Esophagus muscularis mucosa (tissue), 4 donors: ENCODE measurements around the gene TLL2. TPM values are rescaled to one million over a fixed set of nuclear protein-coding genes. Genes with fewer than 3 reads are reported as not detected.
A peak's percentile ranks its signal among the peaks of the same experiment; 100 is the strongest.

Experiments
- DNase-seq: peaks from one replicate; pipeline ENCODE4 v3.0.0-alpha.2; 2017; ENCODE audit errors: extremely low spot score
- H3K27ac ChIP-seq, 4 donors: fragments of 200-600 bp; sonication (generic); replicated peaks in 1 of 4; 1 replicate in 3 of 4; 2 replicates in 1 of 4; pipeline ENCODE4 v1.5.1; 2016 to 2019; ENCODE audit warnings: mild to moderate bottlenecking in 1 of 4
- H3K27me3 ChIP-seq, 4 donors: fragments of 200-600 bp; sonication (generic); one replicate each; pipeline versions ENCODE4 v1.5.1 to v1.6.0; 2016 to 2019
- H3K36me3 ChIP-seq, 4 donors: fragments of 200-600 bp; sonication (generic); one replicate each; pipeline ENCODE4 v1.5.1; 2016 to 2019
- H3K4me1 ChIP-seq, 4 donors: fragments of 200-600 bp; sonication (generic); one replicate each; pipeline ENCODE4 v1.5.1; 2016 to 2019
- H3K4me3 ChIP-seq, 4 donors: fragments of 200-600 bp; sonication (generic); 1 replicate in 2 of 4; 2 replicates in 2 of 4; pipeline ENCODE4 v1.5.1; 2016 to 2019; ENCODE audit warnings: mild to moderate bottlenecking in 4 of 4, moderate library complexity in 1 of 4
- H3K9me3 ChIP-seq, 4 donors: fragments of 200-600 bp; sonication (generic); 1 replicate in 3 of 4; 2 replicates in 1 of 4; pipeline ENCODE4 v1.5.1; 2016 to 2019
- EP300 ChIP-seq: sonication (generic); formaldehyde crosslinking; IDR thresholded peaks from one replicate; pipeline ENCODE4 v1.6.1; 2017; ENCODE audit warnings: antibody characterized with exemption
- POLR2A ChIP-seq: fragments of 450-650 bp; IDR thresholded peaks from one replicate; pipeline ENCODE4 v1.6.1; 2017; ENCODE audit warnings: antibody characterized with exemption, moderate library complexity, mild to moderate bottlenecking, low read depth
- POLR2AphosphoS5 ChIP-seq, 2 donors: sonication (generic); formaldehyde crosslinking; IDR thresholded peaks; one replicate each; pipeline ENCODE4 v1.6.1; 2017; ENCODE audit warnings: antibody characterized with exemption in 2 of 2
- WGBS: methylation state at CpG from one replicate; pipeline ENCODE4 v1.1.5; 2018; 5-methylcytosine and 5-hydroxymethylcytosine counted together
- intact Hi-C: fragments of 100-400 bp; cut with DNase I; formaldehyde crosslinking; loops from one replicate; pipeline ENCODE4 v1.15.1; 2023
- total RNA-seq, 4 donors: library from RNA; depleted of rRNA; stranded (reverse); fragments of >200 nt; gene quantifications; one replicate each; pipeline versions ENCODE4 v1.1.0 to v1.2.1, GENCODE V29; 2016
- TF ChIP-seq, protein P1 (sequence below), 3 experiments: fragments of 200-600 bp in 2 of 3; fragments of 450-650 bp in 1 of 3; sonication (generic) in 2 of 3; IDR thresholded peaks; one replicate each; pipeline ENCODE4 v1.5.1; 2017 to 2019; ENCODE audit warnings: antibody characterized with exemption in 3 of 3, mild to moderate bottlenecking in 2 of 3, moderate library complexity in 1 of 3

Gene TLL2
- total RNA-seq, 4 donors from 2014 or later = 0.17 to 2.1 (median 0.27) TPM

DNA sequence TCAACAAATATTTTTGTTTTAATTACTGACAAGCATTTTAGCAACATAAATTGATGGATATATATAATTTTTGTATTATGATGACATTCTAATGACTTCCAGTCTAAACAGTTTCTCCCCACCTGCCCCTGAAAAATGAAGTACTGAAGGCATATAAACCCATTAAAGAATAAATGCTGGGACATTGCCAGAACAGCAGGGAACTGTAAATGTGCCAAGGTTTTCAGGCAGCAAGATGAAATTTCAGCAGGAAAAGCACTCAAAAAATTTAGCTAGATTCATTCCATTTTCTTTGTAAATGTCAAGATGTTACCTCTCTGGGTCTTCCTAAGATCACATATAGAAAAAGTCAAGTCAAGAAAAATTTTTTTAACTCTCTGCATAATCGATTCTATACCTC, 11.0 kb upstream of the TLL2 start:
- Histone ChIP-seq H3K9me3 (no peaks in the 10 kb centered on the region), H3K27ac (no peak overlapping the region), H3K36me3 (peaks cover 17 to 71% (median 46%) of the 10 kb centered on the region in 4 donors), H3K27me3 (no peaks in the 10 kb centered on the region), H3K4me3 (no peak overlapping the region), H3K4me1 (no peaks in the 10 kb centered on the region)
- intact Hi-C loops = no loop called here
- WGBS = 74% methylated on average over 1 of the region's 1 CpG
- DNase-seq = no peak
- TF ChIP-seq POLR2AphosphoS5 (IDR thresholded peaks at IDR 0.05) (no peak), POLR2A (no peak), EP300 (no peak)
- TF ChIP-seq, protein P1, sequence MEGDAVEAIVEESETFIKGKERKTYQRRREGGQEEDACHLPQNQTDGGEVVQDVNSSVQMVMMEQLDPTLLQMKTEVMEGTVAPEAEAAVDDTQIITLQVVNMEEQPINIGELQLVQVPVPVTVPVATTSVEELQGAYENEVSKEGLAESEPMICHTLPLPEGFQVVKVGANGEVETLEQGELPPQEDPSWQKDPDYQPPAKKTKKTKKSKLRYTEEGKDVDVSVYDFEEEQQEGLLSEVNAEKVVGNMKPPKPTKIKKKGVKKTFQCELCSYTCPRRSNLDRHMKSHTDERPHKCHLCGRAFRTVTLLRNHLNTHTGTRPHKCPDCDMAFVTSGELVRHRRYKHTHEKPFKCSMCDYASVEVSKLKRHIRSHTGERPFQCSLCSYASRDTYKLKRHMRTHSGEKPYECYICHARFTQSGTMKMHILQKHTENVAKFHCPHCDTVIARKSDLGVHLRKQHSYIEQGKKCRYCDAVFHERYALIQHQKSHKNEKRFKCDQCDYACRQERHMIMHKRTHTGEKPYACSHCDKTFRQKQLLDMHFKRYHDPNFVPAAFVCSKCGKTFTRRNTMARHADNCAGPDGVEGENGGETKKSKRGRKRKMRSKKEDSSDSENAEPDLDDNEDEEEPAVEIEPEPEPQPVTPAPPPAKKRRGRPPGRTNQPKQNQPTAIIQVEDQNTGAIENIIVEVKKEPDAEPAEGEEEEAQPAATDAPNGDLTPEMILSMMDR (IDR thresholded peaks at IDR 0.05) = no peak

DNA sequence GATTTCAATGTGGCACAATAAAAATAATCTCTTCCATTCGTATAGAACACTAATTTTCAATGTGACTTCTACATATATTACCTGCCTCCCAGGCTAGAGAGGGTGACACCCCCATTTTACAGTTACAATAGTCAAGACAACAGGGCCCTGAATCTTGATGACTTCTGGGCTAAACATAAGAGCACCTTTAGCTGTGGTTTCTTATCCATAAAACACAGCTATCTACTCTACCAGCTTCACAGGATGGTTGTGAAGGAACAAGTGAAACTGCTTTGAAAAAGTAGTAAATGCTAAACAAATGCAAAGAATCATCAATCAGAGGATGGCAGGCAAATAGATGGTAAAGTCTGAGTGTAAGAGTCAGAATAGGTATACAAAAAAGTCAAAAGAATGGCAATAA, 3.6 kb upstream of the TLL2 start:
- peaks cover 23 to 24% (median 23%) of the 10 kb centered on the region in 4 donors for H3K4me1 ChIP-seq
- H3K9me3 ChIP-seq = no peaks in the 10 kb centered on the region
- no peak overlapping the region for H3K27ac ChIP-seq
- intact Hi-C loops = no loop called here
- H3K4me3 ChIP-seq = no peak overlapping the region
- 90% methylated on average over 1 of the region's 1 CpG for WGBS
- DNase-seq = no peak
- TF ChIP-seq POLR2AphosphoS5 (IDR thresholded peaks at IDR 0.05) (no peak), POLR2A (no peak), EP300 (no peak)
- TF ChIP-seq, protein P1 (IDR thresholded peaks at IDR 0.05) = no peak
- peaks cover 4 to 22% (median 14%) of the 10 kb centered on the region in 4 donors for H3K36me3 ChIP-seq
- H3K27me3 ChIP-seq = peaks cover 0 to 10% (median 4%) of the 10 kb centered on the region in 4 donors

DNA sequence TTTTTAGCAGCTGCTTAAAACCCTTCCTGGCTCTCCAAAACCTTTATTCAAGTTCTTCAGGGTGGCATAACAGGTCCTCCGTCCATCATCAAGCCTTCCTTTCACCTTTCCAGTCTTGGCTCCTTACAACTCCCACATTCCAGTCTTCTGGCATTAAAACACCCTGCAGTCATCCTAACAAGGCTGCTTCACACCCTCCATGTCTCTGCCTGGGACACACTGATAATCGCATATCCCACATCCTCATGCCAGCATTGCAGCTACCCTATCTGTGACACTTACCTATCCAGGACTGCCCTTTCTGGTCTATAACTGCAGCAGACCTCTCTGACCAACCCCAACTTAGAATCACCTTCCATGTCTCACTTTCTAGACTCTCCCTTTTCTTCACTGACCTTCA, 2.6 kb upstream of the TLL2 start:
- Histone ChIP-seq H3K4me3 (no peak overlapping the region), H3K36me3 (peaks cover 0 to 13% (median 7%) of the 10 kb centered on the region in 4 donors), H3K27ac (no peak overlapping the region), H3K4me1 (peaks cover 25 to 27% (median 26%) of the 10 kb centered on the region in 4 donors), H3K27me3 (peaks cover 0 to 20% (median 4%) of the 10 kb centered on the region in 4 donors), H3K9me3 (no peaks in the 10 kb centered on the region)
- DNase-seq = no peak
- intact Hi-C loops = no loop called here
- 85% methylated on average over 2 of the region's 2 CpGs for WGBS
- TF ChIP-seq POLR2AphosphoS5 (IDR thresholded peaks at IDR 0.05) = peak in 1 of 2 donors; percentile 12
- TF ChIP-seq, protein P1 (IDR thresholded peaks at IDR 0.05) = no peak

DNA sequence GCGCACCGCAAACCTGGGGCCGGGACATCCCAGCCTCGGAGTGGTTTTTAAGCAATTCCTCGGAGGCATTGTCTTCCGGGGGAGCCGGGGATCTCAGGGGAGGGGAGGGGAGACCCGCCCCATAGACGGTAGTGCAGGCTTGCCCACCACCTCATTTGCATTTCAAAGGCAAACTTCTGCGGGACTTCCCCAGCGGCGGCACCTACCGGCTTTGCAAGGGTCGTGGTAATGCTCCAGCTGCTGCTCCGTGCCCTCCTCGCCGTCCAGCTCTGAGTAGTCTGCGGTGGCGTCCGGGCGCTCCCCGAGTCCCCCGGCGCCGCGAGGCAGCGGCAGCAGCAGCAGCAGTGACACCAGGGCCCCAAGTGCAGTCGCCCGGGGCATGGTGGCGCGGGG, 425 bp downstream of the TLL2 start:
- 0% methylated on average over 10 of the region's 31 CpGs for WGBS
- intact Hi-C loops = loop anchor here (2.0 to 5.0 kb wide), 2 partner anchors 116 to 136 kb away; no protein-coding TSS in a partner anchor
- H3K27me3 ChIP-seq = peaks cover 0 to 22% (median 4%) of the 10 kb centered on the region in 4 donors
- H3K4me1 ChIP-seq = peaks cover 25 to 27% (median 26%) of the 10 kb centered on the region in 4 donors
- peak overlapping the region; percentile 59 to 74 (median 60) for H3K4me3 ChIP-seq
- peak overlapping the region in 2 of 4 donors; percentile 54 to 63 for H3K27ac ChIP-seq
- no peaks in the 10 kb centered on the region for H3K36me3 ChIP-seq
- no peaks in the 10 kb centered on the region for H3K9me3 ChIP-seq
- TF ChIP-seq POLR2AphosphoS5 (IDR thresholded peaks at IDR 0.05) (no peak), POLR2A (no peak), EP300 (no peak)
- TF ChIP-seq, protein P1 (IDR thresholded peaks at IDR 0.05) = no peak
- DNase-seq = no peak
